A549 (cell line): ENCODE results near the gene CHKB.

Experiments used
- CEBPB ChIP-seq, 2 experiments: fragments of >200 bp in 1 of 2; sonication (Bioruptor Twin) in 1 of 2; formaldehyde crosslinking in 1 of 2; IDR thresholded peaks; 2 replicates each; pipeline ENCODE4 v1.6.1; 2012 to 2016
- FOSB ChIP-seq: fragments of 250-450 bp; sonication (Bioruptor Pico); IDR thresholded peaks from 2 replicates; pipeline ENCODE4 v1.5.0; 2020; ENCODE audit warnings: mild to moderate bottlenecking, moderate library complexity
- MAZ ChIP-seq: fragments of 150-350 bp; IDR thresholded peaks from 2 replicates; pipeline ENCODE4 v1.6.1; 2014; ENCODE audit warnings: antibody characterized with exemption, low read depth, low read length, borderline replicate concordance
- NPAS2 ChIP-seq: fragments of 250-450 bp; sonication (Bioruptor Pico); IDR thresholded peaks from 2 replicates; pipeline ENCODE4 v1.8.0; 2022; ENCODE audit warnings: mild to moderate bottlenecking, moderate library complexity, borderline replicate concordance
- PHF8 ChIP-seq: fragments of 200-600 bp; sonication (generic); IDR thresholded peaks from 2 replicates; pipeline ENCODE4 v1.6.1; 2016; ENCODE audit warnings: low read depth, mild to moderate bottlenecking, antibody characterized with exemption, moderate library complexity, borderline replicate concordance
- POLR2A ChIP-seq: IDR thresholded peaks from 2 replicates; pipeline ENCODE4 v1.6.1; 2012; ENCODE audit warnings: mild to moderate bottlenecking, low read length
- SREBF2 ChIP-seq: fragments of 450-650 bp; IDR thresholded peaks from 2 replicates; pipeline ENCODE4 v1.6.1; 2014; ENCODE audit warnings: mild to moderate bottlenecking, moderate library complexity
- USF2 ChIP-seq: fragments of 450-650 bp; IDR thresholded peaks from 2 replicates; pipeline ENCODE4 v1.6.1; 2014; ENCODE audit warnings: antibody characterized with exemption
- ZC3H11A ChIP-seq: fragments of 450-650 bp; IDR thresholded peaks from 2 replicates; pipeline ENCODE4 v1.6.1; 2014; ENCODE audit warnings: antibody characterized with exemption, mild to moderate bottlenecking
- TF ChIP-seq, protein P1 (sequence below): fragments of >200 bp; sonication (Bioruptor Twin); formaldehyde crosslinking; IDR thresholded peaks from 3 replicates; pipeline ENCODE4 v1.5.1; 2016
- TF ChIP-seq, protein P2 (sequence below): fragments of 200-600 bp; sonication (generic); IDR thresholded peaks from 2 replicates; pipeline ENCODE4 v1.6.1; 2016; ENCODE audit warnings: antibody characterized with exemption, mild to moderate bottlenecking, moderate library complexity

- TF ChIP-seq, protein P1, sequence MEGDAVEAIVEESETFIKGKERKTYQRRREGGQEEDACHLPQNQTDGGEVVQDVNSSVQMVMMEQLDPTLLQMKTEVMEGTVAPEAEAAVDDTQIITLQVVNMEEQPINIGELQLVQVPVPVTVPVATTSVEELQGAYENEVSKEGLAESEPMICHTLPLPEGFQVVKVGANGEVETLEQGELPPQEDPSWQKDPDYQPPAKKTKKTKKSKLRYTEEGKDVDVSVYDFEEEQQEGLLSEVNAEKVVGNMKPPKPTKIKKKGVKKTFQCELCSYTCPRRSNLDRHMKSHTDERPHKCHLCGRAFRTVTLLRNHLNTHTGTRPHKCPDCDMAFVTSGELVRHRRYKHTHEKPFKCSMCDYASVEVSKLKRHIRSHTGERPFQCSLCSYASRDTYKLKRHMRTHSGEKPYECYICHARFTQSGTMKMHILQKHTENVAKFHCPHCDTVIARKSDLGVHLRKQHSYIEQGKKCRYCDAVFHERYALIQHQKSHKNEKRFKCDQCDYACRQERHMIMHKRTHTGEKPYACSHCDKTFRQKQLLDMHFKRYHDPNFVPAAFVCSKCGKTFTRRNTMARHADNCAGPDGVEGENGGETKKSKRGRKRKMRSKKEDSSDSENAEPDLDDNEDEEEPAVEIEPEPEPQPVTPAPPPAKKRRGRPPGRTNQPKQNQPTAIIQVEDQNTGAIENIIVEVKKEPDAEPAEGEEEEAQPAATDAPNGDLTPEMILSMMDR: no peak
- no peak for TF ChIP-seq USF2
- no peak for TF ChIP-seq FOSB
- no peak for TF ChIP-seq POLR2A
- TF ChIP-seq PHF8: no peak
- TF ChIP-seq MAZ: no peak
- TF ChIP-seq CEBPB (IDR thresholded peaks at IDR 0.05): no peak
- TF ChIP-seq NPAS2: no peak
- TF ChIP-seq ZC3H11A: no peak
- TF ChIP-seq SREBF2: no peak
- TF ChIP-seq, protein P2, sequence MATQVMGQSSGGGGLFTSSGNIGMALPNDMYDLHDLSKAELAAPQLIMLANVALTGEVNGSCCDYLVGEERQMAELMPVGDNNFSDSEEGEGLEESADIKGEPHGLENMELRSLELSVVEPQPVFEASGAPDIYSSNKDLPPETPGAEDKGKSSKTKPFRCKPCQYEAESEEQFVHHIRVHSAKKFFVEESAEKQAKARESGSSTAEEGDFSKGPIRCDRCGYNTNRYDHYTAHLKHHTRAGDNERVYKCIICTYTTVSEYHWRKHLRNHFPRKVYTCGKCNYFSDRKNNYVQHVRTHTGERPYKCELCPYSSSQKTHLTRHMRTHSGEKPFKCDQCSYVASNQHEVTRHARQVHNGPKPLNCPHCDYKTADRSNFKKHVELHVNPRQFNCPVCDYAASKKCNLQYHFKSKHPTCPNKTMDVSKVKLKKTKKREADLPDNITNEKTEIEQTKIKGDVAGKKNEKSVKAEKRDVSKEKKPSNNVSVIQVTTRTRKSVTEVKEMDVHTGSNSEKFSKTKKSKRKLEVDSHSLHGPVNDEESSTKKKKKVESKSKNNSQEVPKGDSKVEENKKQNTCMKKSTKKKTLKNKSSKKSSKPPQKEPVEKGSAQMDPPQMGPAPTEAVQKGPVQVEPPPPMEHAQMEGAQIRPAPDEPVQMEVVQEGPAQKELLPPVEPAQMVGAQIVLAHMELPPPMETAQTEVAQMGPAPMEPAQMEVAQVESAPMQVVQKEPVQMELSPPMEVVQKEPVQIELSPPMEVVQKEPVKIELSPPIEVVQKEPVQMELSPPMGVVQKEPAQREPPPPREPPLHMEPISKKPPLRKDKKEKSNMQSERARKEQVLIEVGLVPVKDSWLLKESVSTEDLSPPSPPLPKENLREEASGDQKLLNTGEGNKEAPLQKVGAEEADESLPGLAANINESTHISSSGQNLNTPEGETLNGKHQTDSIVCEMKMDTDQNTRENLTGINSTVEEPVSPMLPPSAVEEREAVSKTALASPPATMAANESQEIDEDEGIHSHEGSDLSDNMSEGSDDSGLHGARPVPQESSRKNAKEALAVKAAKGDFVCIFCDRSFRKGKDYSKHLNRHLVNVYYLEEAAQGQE: no peak
Observed at GRCh38 chr22:50578776-50579310, 3.8 kb downstream of the CHKB start.
